Hematopoietic multipotent progenitor cell treated with erythropoietin and hydrocortisone succinate and interleukin-3 and kit ligand, for 8 days (in vitro differentiated cells): ENCODE measurements around the gene PTPRR.

Experiments
- DNase-seq: peaks from one replicate; pipeline ENCODE4 v3.0.0-alpha.2; 2015

Gene PTPRR

GRCh38 chr12:70686299-70686698 lies 234.2 kb downstream of the PTPRR start:
- no peak for DNase-seq

- DNase-seq = no peak
Measured at GRCh38 chr12:70683976-70684375, 236.6 kb downstream of the PTPRR start.

- DNase-seq = no peak
Measured at GRCh38 chr12:70671698-70672097, 248.8 kb downstream of the PTPRR start.

- DNase-seq = no peak
Measured at GRCh38 chr12:70670948-70671347, 249.6 kb downstream of the PTPRR start.

- no peak for DNase-seq
Measured at GRCh38 chr12:70667253-70667652, 253.3 kb downstream of the PTPRR start.

- DNase-seq = no peak
Measured at GRCh38 chr12:70666364-70666763, 254.2 kb downstream of the PTPRR start.

GRCh38 chr12:70664465-70664881 lies 256.1 kb downstream of the PTPRR start:
- no peak for DNase-seq

- DNase-seq = no peak
Measured at GRCh38 chr12:70663838-70664237, 256.7 kb downstream of the PTPRR start.

GRCh38 chr12:70661466-70662161 lies 258.9 kb downstream of the PTPRR start:
- no peak for DNase-seq

- peak; percentile 85 for DNase-seq
Measured at GRCh38 chr12:70660620-70661219, 259.8 kb downstream of the PTPRR start.

- no peak for DNase-seq
Measured at GRCh38 chr12:70660002-70660604, 260.4 kb downstream of the PTPRR start.

GRCh38 chr12:70659077-70659606 lies 261.4 kb downstream of the PTPRR start:
- peak; percentile 29 for DNase-seq

- DNase-seq = no peak
Measured at GRCh38 chr12:70657616-70658286, 262.8 kb downstream of the PTPRR start.

- no peak for DNase-seq
Measured at GRCh38 chr12:70652451-70652850, 268.1 kb downstream of the PTPRR start.

- DNase-seq = no peak
Measured at GRCh38 chr12:70648831-70649230, 271.7 kb downstream of the PTPRR start.

GRCh38 chr12:70648191-70648590 lies 272.3 kb downstream of the PTPRR start:
- no peak for DNase-seq

GRCh38 chr12:70646850-70647249 lies 273.7 kb downstream of the PTPRR start:
- no peak for DNase-seq

GRCh38 chr12:70645494-70646317 lies 274.8 kb downstream of the PTPRR start:
- peak; percentile 70 for DNase-seq

- no peak for DNase-seq
Measured at GRCh38 chr12:70644861-70645260, 275.7 kb downstream of the PTPRR start.

- DNase-seq = no peak
Measured at GRCh38 chr12:70643939-70644338, 276.6 kb downstream of the PTPRR start.

- DNase-seq = no peak
Measured at GRCh38 chr12:70641691-70642090, 278.8 kb downstream of the PTPRR start.

GRCh38 chr12:70640901-70641300 lies 279.6 kb downstream of the PTPRR start:
- no peak for DNase-seq

GRCh38 chr12:70639535-70639934 lies 281.0 kb downstream of the PTPRR start:
- no peak for DNase-seq
